GM21717 (cell line): ENCODE measurements around the gene MRPL36.

Experiments used
- ATAC-seq: cut with Tn5 transposase; IDR thresholded peaks from one replicate; pipeline ENCODE4 v1.9.1; 2021; ENCODE audit warnings: mild to moderate bottlenecking, moderate library complexity; ENCODE audit not compliant: unreplicated experiment

The MRPL36 gene

GRCh38 chr5:1782385-1783215 is 17.0 kb downstream of the MRPL36 start:
- no peak for ATAC-seq

GRCh38 chr5:1781726-1782384 is 17.8 kb downstream of the MRPL36 start:
- ATAC-seq = no peak

GRCh38 chr5:1781107-1781506 is 18.5 kb downstream of the MRPL36 start:
- ATAC-seq = no peak

- ATAC-seq = no peak
These were observed 19.1 kb downstream of the MRPL36 start for GRCh38 chr5:1780614-1780930.

- ATAC-seq = no peak
These were observed 19.6 kb downstream of the MRPL36 start for GRCh38 chr5:1779782-1780613.

GRCh38 chr5:1779021-1779680 is 20.5 kb downstream of the MRPL36 start:
- no peak for ATAC-seq

GRCh38 chr5:1778138-1779020 is 21.3 kb downstream of the MRPL36 start:
- no peak for ATAC-seq

GRCh38 chr5:1777281-1778137 is 22.1 kb downstream of the MRPL36 start:
- ATAC-seq = no peak

- ATAC-seq = no peak
These were observed 22.8 kb downstream of the MRPL36 start for GRCh38 chr5:1776831-1777230.

- no peak for ATAC-seq
These were observed 27.0 kb downstream of the MRPL36 start for GRCh38 chr5:1772634-1773033.

GRCh38 chr5:1771149-1772065 is 28.2 kb downstream of the MRPL36 start:
- ATAC-seq = no peak

- ATAC-seq = no peak
These were observed 29.2 kb downstream of the MRPL36 start for GRCh38 chr5:1770443-1770802.

GRCh38 chr5:1769752-1770442 is 29.7 kb downstream of the MRPL36 start:
- ATAC-seq = no peak

GRCh38 chr5:1769017-1769640 is 30.5 kb downstream of the MRPL36 start:
- ATAC-seq = no peak

GRCh38 chr5:1768283-1769000 is 31.2 kb downstream of the MRPL36 start:
- no peak for ATAC-seq

GRCh38 chr5:1767524-1768282 is 31.9 kb downstream of the MRPL36 start:
- no peak for ATAC-seq
